Left ventricle myocardium superior (tissue), 1 donor: Measurements from ENCODE around the gene USP17L11. TPM values are rescaled to one million over a fixed set of nuclear protein-coding genes. Genes with fewer than 3 reads are reported as not detected.

ENCODE experiments used
- total RNA-seq: library from RNA; stranded (reverse); fragmentation: NEBNext Ultra II Directional; extraction: Animal tissue kit (Norgen Biotek cat#: 25700); gene quantifications from one replicate; pipeline ENCODE4 v1.2.1, GENCODE V29; 2021
- donor health status: DM: no; HTN: yes; CAD: no; lungs with severe emphysema.

USP17L11 gene
- total RNA-seq, 1 donor from 2014 or later = not detected

Other genes with a start within 250 kb of the USP17L11 start
- gene FAM90A26, start 45.0 kb upstream of the USP17L11 start, total RNA-seq = not detected
- not detected for gene USP17L10, start 4.7 kb upstream of the USP17L11 start, total RNA-seq
- not detected for gene USP17L12, start 4.7 kb downstream of the USP17L11 start, total RNA-seq
- not detected for gene USP17L13, start 9.5 kb downstream of the USP17L11 start, total RNA-seq
- not detected for gene USP17L15, start 19.0 kb downstream of the USP17L11 start, total RNA-seq
- gene USP17L17, start 28.5 kb downstream of the USP17L11 start, total RNA-seq = not detected
- gene USP17L18, start 33.2 kb downstream of the USP17L11 start, total RNA-seq = not detected
- gene USP17L19, start 38.0 kb downstream of the USP17L11 start, total RNA-seq = not detected
- gene USP17L20, start 42.7 kb downstream of the USP17L11 start, total RNA-seq = not detected
- not detected for gene USP17L21, start 47.5 kb downstream of the USP17L11 start, total RNA-seq
- gene USP17L22, start 52.2 kb downstream of the USP17L11 start, total RNA-seq = not detected
- gene USP17L24, start 109.8 kb downstream of the USP17L11 start, total RNA-seq = not detected
- gene USP17L25, start 114.5 kb downstream of the USP17L11 start, total RNA-seq = not detected
- not detected for gene USP17L26, start 119.3 kb downstream of the USP17L11 start, total RNA-seq
- gene USP17L5, start 124.0 kb downstream of the USP17L11 start, total RNA-seq = not detected
- not detected for gene USP17L27, start 128.7 kb downstream of the USP17L11 start, total RNA-seq
- gene USP17L28, start 133.5 kb downstream of the USP17L11 start, total RNA-seq = not detected
- not detected for gene USP17L29, start 138.2 kb downstream of the USP17L11 start, total RNA-seq
- gene USP17L30, start 147.7 kb downstream of the USP17L11 start, total RNA-seq = not detected
- gene DEFB131A, start 229.0 kb downstream of the USP17L11 start, total RNA-seq = not detected